ENCODE data around the gene ELOVL6.
A peak's percentile ranks its signal among the peaks of the same experiment; 100 is the strongest.
"Not testable (repeated sequence)": the region's sequence is repeated elsewhere in the genome, so short reads cannot be mapped to it uniquely, and the experiment has no call there.

ELOVL6 gene

DNA sequence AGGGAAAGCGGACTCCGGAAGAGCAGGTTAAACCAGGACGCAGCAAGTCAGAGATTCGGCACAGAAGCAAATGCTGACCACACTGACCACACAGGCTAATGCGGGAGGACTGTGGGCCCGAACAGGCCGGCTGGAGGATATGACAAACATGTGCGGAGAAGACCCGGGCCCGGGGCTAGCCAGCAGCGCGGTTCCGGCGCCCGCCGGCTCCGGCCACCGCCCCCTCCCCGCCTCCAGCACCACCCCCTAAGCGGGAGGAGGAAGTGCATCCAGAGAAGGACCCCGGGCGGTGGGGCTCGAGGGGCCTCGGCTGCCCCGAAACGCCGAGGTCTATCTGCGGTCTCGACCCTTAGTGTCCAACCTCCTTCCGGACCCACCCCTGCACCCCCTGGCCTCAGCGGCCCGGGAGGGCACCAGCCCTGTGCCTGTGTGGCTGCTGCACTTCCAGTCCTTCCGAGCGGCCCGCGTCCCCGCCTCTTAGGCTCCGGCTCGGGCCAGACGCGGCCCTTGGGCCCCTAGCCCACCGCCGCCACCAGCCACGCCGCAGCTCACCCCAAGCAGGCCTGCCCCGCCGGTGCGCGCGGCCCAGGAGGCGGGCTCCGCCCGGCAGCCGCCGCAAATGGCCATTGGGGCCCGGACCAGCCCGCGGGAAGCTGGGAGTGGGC is 2.1 kb downstream of the ELOVL6 start:
- no peak for DNase-seq

- DNase-seq = no peak
These were observed 2.7 kb downstream of the ELOVL6 start for GRCh38 chr4:110195561-110196205.

- DNase-seq = no peak
These were observed 4.3 kb downstream of the ELOVL6 start for GRCh38 chr4:110193822-110194761.

DNA sequence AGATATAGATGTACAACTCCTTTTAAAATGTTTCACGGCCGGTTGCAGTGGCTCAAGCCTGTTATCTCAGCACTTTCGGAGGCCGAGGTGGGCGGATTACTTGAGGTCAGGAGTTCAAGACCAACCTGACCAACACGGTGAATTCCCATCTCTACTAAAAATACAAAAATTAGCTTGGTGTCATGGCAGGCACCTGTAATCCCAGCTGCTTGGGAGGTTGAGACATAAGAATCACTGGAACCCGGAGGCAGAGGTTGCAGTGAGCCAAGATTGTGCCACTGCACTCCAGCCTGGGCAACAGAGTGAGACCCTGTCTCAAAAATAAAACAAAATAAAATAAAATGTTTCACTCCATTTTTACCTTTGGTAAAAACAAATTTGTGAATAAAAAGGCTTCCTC is 5.1 kb downstream of the ELOVL6 start:
- not testable (repeated sequence) for DNase-seq

- DNase-seq = no peak
These were observed 8.2 kb downstream of the ELOVL6 start for GRCh38 chr4:110190249-110190648.

GRCh38 chr4:110188113-110188512 is 10.3 kb downstream of the ELOVL6 start:
- no peak for DNase-seq

DNA sequence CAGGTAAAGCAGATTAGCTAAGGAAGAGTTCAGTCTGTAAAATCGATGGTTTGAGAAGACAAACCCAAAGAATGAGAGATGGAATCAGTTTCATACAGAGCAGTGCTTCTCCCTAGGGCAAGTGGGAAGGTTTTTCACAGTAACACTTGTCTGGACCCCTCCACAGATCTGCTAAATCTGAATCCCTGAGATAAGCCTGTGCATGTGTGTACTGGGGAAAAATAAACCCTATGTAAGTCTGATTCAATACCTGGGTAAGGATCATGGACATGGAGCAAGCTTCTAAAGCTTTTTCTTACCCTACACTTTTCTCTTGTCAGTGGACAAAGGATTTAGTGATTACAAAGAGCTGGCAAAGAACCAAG is 13.6 kb downstream of the ELOVL6 start:
- no peak for DNase-seq

- DNase-seq = no peak
These were observed 14.2 kb downstream of the ELOVL6 start for GRCh38 chr4:110184140-110184790.

DNA sequence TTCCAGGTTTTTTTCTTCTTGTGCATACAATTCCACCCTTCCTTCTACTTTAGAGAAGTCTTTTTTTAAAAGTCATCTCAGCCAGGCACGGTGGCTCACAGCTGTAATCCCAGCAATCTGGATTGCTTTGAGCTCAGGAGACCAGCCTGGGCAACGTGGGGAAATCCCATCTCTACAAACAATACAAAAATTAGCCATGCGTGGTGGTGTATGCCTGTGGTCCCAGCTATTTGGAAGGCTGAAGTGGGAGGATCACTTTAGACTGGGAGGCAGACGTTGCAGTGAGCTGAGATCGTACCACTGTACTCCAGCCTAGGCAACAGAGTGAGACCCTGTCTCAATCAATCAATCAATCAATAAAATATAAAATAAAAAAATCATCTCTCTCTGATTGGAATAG is 14.8 kb downstream of the ELOVL6 start:
- no peak for DNase-seq

GRCh38 chr4:110183058-110183457 is 15.4 kb downstream of the ELOVL6 start:
- no peak for DNase-seq

DNA sequence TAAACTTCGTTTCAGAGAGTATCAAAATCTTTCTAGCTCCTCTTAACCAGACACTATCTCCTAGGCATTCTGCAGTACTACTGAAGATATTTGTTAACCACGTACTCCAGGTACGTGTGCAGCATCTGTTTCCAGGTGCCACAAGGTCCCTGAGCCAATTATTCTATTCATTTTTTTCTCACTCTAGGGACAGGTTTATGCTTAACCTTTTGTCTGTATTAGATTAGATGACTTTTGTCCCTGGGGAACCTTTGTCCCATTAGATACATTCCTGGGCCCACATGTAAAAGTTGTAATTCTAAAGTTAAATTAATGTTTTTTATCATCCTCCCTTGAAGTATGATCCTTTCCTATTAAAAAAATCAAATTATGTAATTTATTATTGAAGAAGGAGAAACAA is 16.5 kb downstream of the ELOVL6 start:
- DNase-seq = no peak

DNA sequence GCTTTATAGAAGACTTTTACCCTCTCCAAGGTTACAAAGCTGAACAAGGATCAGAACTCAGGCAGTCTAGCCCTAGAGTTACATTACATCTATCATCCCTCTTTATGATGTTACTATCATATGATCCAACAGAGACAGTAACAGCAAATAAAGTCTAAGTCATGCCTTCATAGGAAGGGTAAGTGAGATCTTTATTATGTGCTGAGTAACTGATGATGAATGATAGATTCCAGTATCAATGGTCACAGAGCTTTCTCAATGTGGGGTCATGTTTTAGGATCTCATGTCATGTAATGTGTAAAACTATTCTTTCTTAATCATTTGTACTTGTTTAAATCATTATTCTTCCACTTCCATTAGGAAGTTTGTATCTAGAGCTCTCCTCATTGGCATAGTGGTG is 22.8 kb downstream of the ELOVL6 start:
- DNase-seq = no peak

GRCh38 chr4:110172972-110173371 is 25.4 kb downstream of the ELOVL6 start:
- DNase-seq = peak; percentile 53

DNA sequence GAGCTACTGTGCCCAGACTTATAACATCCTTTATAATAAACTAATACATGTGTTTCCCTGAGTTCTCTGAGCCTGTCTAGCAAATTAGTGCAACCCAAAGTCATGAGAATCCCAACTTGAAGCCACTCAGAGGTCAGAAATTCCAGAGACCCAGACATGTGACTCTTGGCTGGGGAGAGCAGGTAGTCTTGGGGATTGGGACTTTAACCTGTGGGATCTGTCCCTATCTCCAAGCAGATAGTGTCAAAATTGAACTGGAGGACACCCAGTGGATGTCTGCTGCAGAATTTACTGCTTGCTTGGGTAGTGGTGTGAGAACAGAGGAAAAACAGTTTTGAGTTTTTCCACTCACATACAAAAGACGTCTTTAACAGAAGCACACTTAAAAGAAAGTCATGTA is 26.4 kb downstream of the ELOVL6 start:
- no peak for DNase-seq

- no peak for DNase-seq
These were observed 27.6 kb downstream of the ELOVL6 start for GRCh38 chr4:110170861-110171260.

DNA sequence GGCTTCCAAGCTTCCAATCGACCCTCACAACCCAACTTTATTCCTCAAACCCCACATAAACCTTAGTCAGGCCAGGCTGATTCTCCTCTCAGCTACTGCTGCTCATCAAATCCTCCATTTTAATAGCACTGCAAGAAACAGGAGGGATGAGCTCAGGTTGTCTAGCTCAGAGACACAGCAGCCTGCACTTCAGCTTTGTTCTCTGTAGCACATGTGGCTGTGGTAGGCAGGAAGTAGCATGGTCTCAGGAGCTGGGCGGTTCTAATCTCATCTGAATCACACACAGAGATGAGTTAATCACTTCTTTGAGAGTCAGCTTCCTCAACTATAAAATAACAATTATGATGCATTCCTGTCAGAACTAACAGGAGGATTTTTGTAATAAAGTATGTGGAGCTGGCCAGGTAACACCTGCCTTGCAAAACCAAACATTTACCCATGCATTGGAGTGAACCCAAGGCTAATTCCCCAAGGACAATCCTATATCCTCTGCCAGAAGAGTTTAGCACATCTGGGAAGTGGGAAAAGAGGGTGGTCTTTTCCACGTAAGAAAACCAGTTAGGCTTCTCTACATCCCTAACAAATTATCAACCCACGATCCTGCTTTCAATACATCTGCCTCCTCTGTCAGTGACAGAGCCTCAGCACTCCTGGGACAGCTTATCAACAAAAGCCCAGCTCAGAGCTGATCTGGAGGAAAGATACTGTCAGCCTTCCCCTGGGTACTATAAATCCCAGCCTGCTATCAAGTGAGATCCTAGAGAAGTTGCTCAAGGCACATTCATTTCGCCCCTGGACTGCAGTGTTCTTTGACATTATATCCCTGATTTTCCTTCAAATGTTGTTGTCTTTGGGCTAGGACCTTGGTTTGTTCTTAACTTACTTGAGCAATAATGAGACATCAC is 32.8 kb downstream of the ELOVL6 start:
- peak; percentile 5 for DNase-seq

- no peak for DNase-seq
These were observed 33.6 kb downstream of the ELOVL6 start for GRCh38 chr4:110164856-110165255.

DNA sequence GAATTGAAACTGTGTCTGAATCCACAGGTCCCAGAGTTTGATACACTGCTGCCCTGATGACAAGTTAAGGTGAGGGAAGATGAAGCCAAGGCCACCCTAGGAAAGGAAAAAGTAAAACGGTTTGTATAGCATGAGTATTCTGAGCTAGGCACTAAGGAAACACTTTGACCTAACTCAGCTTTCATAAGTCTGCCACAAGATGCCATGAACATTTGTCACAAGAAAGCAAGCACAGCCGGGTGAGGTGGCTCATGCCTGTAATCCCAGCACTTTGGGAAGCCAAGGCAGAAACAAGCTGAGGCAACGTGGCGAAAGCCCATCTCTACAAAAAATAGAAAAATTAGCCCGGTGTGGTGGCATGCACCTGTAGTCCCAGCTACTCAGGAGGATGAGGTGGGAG is 34.2 kb downstream of the ELOVL6 start:
- no peak for DNase-seq

GRCh38 chr4:110163327-110164069 is 34.9 kb downstream of the ELOVL6 start:
- no peak for DNase-seq

GRCh38 chr4:110160618-110161017 is 37.8 kb downstream of the ELOVL6 start:
- no peak for DNase-seq

DNA sequence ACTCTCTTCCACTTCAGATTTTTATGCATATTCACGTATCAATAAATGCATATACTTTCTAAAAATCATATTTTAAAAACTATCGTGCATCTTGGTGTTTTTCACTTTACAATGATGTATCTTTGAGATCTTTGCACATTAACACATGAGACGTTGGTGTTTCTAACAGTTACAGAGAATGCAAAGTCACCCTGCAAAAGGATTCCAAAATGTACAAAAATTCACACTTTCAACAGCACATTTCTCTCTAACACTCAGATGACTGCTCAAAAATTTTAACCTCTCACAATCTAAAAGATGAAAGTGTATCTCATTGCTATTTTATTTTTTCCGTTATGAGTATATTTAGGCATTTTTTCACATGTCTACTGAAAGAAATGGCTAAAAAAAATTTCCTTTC is 38.9 kb downstream of the ELOVL6 start:
- no peak for DNase-seq

GRCh38 chr4:110157580-110157979 is 40.8 kb downstream of the ELOVL6 start:
- no peak for DNase-seq

Data from NCI-H187 treated with DMSO at 0.1 percent for 48 hours (cell line).